ENCODE measurements around the gene MLLT3. TPM values are rescaled to one million over a fixed set of nuclear protein-coding genes. Genes with fewer than 3 reads are reported as not detected.

MLLT3 gene
- total RNA-seq, 1 experiment from 2014 or later: 21.6 TPM

DNA sequence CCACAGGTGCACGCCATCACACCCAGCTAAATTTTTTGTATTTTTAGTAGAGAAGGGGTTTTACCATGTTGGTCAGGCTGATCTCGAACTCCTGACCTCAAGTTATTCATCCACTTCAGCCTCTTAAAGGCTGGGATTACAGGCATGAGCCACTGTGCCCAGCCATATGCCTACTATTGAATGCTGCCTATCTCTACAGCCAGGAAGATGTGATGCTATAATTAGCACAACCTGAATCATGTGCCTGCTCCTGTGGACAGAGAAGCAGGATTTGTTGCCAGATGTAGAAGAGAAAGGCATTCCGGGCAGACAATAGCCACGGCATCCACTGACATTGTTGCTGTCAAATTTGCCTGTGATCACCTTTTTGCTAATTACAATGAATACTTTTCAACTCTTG lies 24.4 kb upstream of the MLLT3 start:
- H3K9me3 ChIP-seq (ENCODE audit: insufficient read depth, low read depth): no peaks in the 10 kb centered on the region
- H3K4me2 ChIP-seq: no peak overlapping the region
- no peak for DNase-seq
- H3K27me3 ChIP-seq (ENCODE audit: insufficient read depth, low read depth): no peaks in the 10 kb centered on the region
- TF ChIP-seq, protein P1, sequence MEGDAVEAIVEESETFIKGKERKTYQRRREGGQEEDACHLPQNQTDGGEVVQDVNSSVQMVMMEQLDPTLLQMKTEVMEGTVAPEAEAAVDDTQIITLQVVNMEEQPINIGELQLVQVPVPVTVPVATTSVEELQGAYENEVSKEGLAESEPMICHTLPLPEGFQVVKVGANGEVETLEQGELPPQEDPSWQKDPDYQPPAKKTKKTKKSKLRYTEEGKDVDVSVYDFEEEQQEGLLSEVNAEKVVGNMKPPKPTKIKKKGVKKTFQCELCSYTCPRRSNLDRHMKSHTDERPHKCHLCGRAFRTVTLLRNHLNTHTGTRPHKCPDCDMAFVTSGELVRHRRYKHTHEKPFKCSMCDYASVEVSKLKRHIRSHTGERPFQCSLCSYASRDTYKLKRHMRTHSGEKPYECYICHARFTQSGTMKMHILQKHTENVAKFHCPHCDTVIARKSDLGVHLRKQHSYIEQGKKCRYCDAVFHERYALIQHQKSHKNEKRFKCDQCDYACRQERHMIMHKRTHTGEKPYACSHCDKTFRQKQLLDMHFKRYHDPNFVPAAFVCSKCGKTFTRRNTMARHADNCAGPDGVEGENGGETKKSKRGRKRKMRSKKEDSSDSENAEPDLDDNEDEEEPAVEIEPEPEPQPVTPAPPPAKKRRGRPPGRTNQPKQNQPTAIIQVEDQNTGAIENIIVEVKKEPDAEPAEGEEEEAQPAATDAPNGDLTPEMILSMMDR (conservative IDR thresholded peaks at IDR 0.05): no peak
- TF ChIP-seq EZH2 (IDR thresholded peaks at IDR 0.05; ENCODE audit: low read depth): no peak
- intact Hi-C loops (cut with micrococcal nuclease; ENCODE audit: unreplicated experiment): no loop called here
- ChIA-PET POLR2A (ENCODE audit: unreplicated experiment) (no interaction called here), CTCF (no interaction called here)
- H3K9me2 ChIP-seq (ENCODE audit: insufficient read depth): no peaks in the 10 kb centered on the region
- no TSS peak for BruUV-seq (replicated peaks)
- H3K79me2 ChIP-seq (ENCODE audit: low read depth): no peaks in the 10 kb centered on the region
- H3K36me3 ChIP-seq (ENCODE audit: low read depth): no peaks in the 10 kb centered on the region
- H3K27ac ChIP-seq: no peak overlapping the region
- no peaks in the 10 kb centered on the region for H3K4me1 ChIP-seq (replicated peaks; ENCODE audit: insufficient read depth)
- H4K20me1 ChIP-seq (ENCODE audit: insufficient read depth): no peaks in the 10 kb centered on the region
- H2AFZ ChIP-seq: no peak overlapping the region
- no peak overlapping the region for H3K4me3 ChIP-seq
- H3F3A ChIP-seq (ENCODE audit: insufficient read depth, low read depth): no peaks in the 10 kb centered on the region

GRCh38 chr9:20643660-20644059 lies 21.4 kb upstream of the MLLT3 start:
- Histone ChIP-seq H3K27me3 (ENCODE audit: insufficient read depth, low read depth) (no peaks in the 10 kb centered on the region), H3K79me2 (ENCODE audit: low read depth) (no peaks in the 10 kb centered on the region), H3K36me3 (ENCODE audit: low read depth) (no peaks in the 10 kb centered on the region), H3K4me2 (no peak overlapping the region), H3K27ac (no peak overlapping the region), H3K4me3 (no peak overlapping the region), H3K4me1 (replicated peaks; ENCODE audit: insufficient read depth) (no peaks in the 10 kb centered on the region), H4K20me1 (ENCODE audit: insufficient read depth) (no peaks in the 10 kb centered on the region), H3K9me3 (ENCODE audit: insufficient read depth, low read depth) (no peaks in the 10 kb centered on the region), H2AFZ (no peak overlapping the region), H3K9me2 (ENCODE audit: insufficient read depth) (no peaks in the 10 kb centered on the region), H3F3A (ENCODE audit: insufficient read depth, low read depth) (no peaks in the 10 kb centered on the region)
- ChIA-PET POLR2A (ENCODE audit: unreplicated experiment) (no interaction called here), CTCF (no interaction called here)
- no peak for DNase-seq
- no TSS peak for BruUV-seq (replicated peaks)
- intact Hi-C loops (cut with micrococcal nuclease; ENCODE audit: unreplicated experiment): no loop called here
- TF ChIP-seq EZH2 (IDR thresholded peaks at IDR 0.05; ENCODE audit: low read depth): no peak
- TF ChIP-seq, protein P1 (conservative IDR thresholded peaks at IDR 0.05): no peak

GRCh38 chr9:20642045-20642444 lies 19.7 kb upstream of the MLLT3 start:
- Histone ChIP-seq H3K27me3 (ENCODE audit: insufficient read depth, low read depth) (no peaks in the 10 kb centered on the region), H3K27ac (no peak overlapping the region), H4K20me1 (ENCODE audit: insufficient read depth) (no peaks in the 10 kb centered on the region), H3F3A (ENCODE audit: insufficient read depth, low read depth) (no peaks in the 10 kb centered on the region), H3K79me2 (ENCODE audit: low read depth) (no peaks in the 10 kb centered on the region), H3K4me3 (no peak overlapping the region), H3K36me3 (ENCODE audit: low read depth) (no peaks in the 10 kb centered on the region), H2AFZ (no peak overlapping the region), H3K9me2 (ENCODE audit: insufficient read depth) (no peaks in the 10 kb centered on the region), H3K4me1 (replicated peaks; ENCODE audit: insufficient read depth) (no peaks in the 10 kb centered on the region), H3K4me2 (no peak overlapping the region), H3K9me3 (ENCODE audit: insufficient read depth, low read depth) (no peaks in the 10 kb centered on the region)
- BruUV-seq (replicated peaks): no TSS peak
- CTCF ChIA-PET: no interaction called here
- intact Hi-C loops (cut with micrococcal nuclease; ENCODE audit: unreplicated experiment): no loop called here
- TF ChIP-seq EZH2 (IDR thresholded peaks at IDR 0.05; ENCODE audit: low read depth): no peak
- TF ChIP-seq, protein P1 (conservative IDR thresholded peaks at IDR 0.05): no peak
- DNase-seq: no peak
- POLR2A ChIA-PET (ENCODE audit: unreplicated experiment): no interaction called here
